HG03442 (cell line): ENCODE results near the gene ABHD17C.

Source experiments
- ATAC-seq: cut with Tn5 transposase; IDR thresholded peaks from one replicate; pipeline ENCODE4 v1.9.1; 2021; ENCODE audit warnings: mild to moderate bottlenecking, moderate library complexity; ENCODE audit not compliant: unreplicated experiment

The ABHD17C gene

GRCh38 chr15:80689294-80689693 lies 5.8 kb upstream of the ABHD17C start:
- ATAC-seq: no peak

- no peak for ATAC-seq
These were observed 5.4 kb upstream of the ABHD17C start for GRCh38 chr15:80689716-80690115.

- no peak for ATAC-seq
These were observed 3.5 kb upstream of the ABHD17C start for GRCh38 chr15:80691575-80691974.

- no peak for ATAC-seq
These were observed 1.2 kb upstream of the ABHD17C start for GRCh38 chr15:80693682-80694610.

- ATAC-seq: peak; percentile 35
These were observed 455 bp upstream of the ABHD17C start for GRCh38 chr15:80694611-80695098.

GRCh38 chr15:80695911-80696661 lies 976 bp downstream of the ABHD17C start:
- ATAC-seq: no peak

- no peak for ATAC-seq
These were observed 2.1 kb downstream of the ABHD17C start for GRCh38 chr15:80697075-80697685.

GRCh38 chr15:80698676-80699075 lies 3.6 kb downstream of the ABHD17C start:
- ATAC-seq: no peak

GRCh38 chr15:80699981-80700380 lies 4.9 kb downstream of the ABHD17C start:
- ATAC-seq: no peak

GRCh38 chr15:80701676-80702311 lies 6.7 kb downstream of the ABHD17C start:
- no peak for ATAC-seq

- ATAC-seq: no peak
These were observed 8.0 kb downstream of the ABHD17C start for GRCh38 chr15:80703081-80703480.

- ATAC-seq: no peak
These were observed 8.9 kb downstream of the ABHD17C start for GRCh38 chr15:80703965-80704364.

GRCh38 chr15:80706161-80706560 lies 11.1 kb downstream of the ABHD17C start:
- no peak for ATAC-seq

- no peak for ATAC-seq
These were observed 14.4 kb downstream of the ABHD17C start for GRCh38 chr15:80709542-80709941.

GRCh38 chr15:80710635-80711554 lies 15.8 kb downstream of the ABHD17C start:
- ATAC-seq: peak; percentile 50

- no peak for ATAC-seq
These were observed 16.8 kb downstream of the ABHD17C start for GRCh38 chr15:80711886-80712285.

GRCh38 chr15:80712956-80713355 lies 17.8 kb downstream of the ABHD17C start:
- no peak for ATAC-seq

- ATAC-seq: no peak
These were observed 26.4 kb downstream of the ABHD17C start for GRCh38 chr15:80721476-80721875.

GRCh38 chr15:80722811-80723210 lies 27.7 kb downstream of the ABHD17C start:
- ATAC-seq: no peak

- no peak for ATAC-seq
These were observed 32.1 kb downstream of the ABHD17C start for GRCh38 chr15:80727196-80727595.
